DND-41 (cell line): Measurements from ENCODE around the gene MYH6.

Source experiments
- ATAC-seq: fragments of 200-7000 bp; cut with Tn5 transposase; 3 replicates; pipeline ENCODE4 v1.9.1; 2021; ENCODE audit warnings: low read depth; ENCODE audit not compliant: insufficient read depth
- DNase-seq: peaks from one replicate; pipeline ENCODE4 v3.0.0-alpha.2; 2020
- H2AFZ ChIP-seq: 2 replicates; pipeline ENCODE4 v1.6.0; 2012; ENCODE audit warnings: low read depth, low read length
- H3K27ac ChIP-seq: 2 replicates; pipeline ENCODE4 v1.5.1; 2012; ENCODE audit warnings: low read length, inconsistent platforms
- H3K27me3 ChIP-seq: fragments of 200-600 bp; sonication (generic); 2 replicates; pipeline ENCODE4 v1.6.0; 2012; ENCODE audit warnings: low read length, mild to moderate bottlenecking, inconsistent platforms; ENCODE audit not compliant: insufficient read depth, poor library complexity
- H3K36me3 ChIP-seq: 2 replicates; pipeline ENCODE4 v1.5.1; 2012; ENCODE audit warnings: low read length, inconsistent platforms; ENCODE audit not compliant: insufficient read depth
- H3K4me1 ChIP-seq: 2 replicates; pipeline ENCODE4 v1.5.1; 2012; ENCODE audit warnings: mild to moderate bottlenecking, low read length; ENCODE audit not compliant: insufficient read depth
- H3K4me2 ChIP-seq: 2 replicates; pipeline ENCODE4 v1.6.0; 2012; ENCODE audit warnings: mild to moderate bottlenecking, moderate library complexity, low read length, inconsistent platforms; ENCODE audit not compliant: insufficient read depth
- H3K4me3 ChIP-seq, 2 experiments: fragments of 200-600 bp in 1 of 2; shearing (Covaris generic) in 1 of 2; 2 replicates each; pipeline ENCODE4 v1.5.1; 2012 to 2016; ENCODE audit warnings: inconsistent platforms in 2 of 2, low read length in 2 of 2, mild to moderate bottlenecking in 2 of 2, low read depth in 1 of 2, moderate library complexity in 1 of 2
- H3K79me2 ChIP-seq: 2 replicates; pipeline ENCODE4 v1.6.0; 2012; ENCODE audit warnings: low read length, inconsistent platforms; ENCODE audit not compliant: insufficient read depth
- H3K9ac ChIP-seq: 2 replicates; pipeline ENCODE4 v1.6.0; 2012; ENCODE audit warnings: low read depth, mild to moderate bottlenecking, inconsistent platforms, low read length, moderate library complexity
- H3K9me3 ChIP-seq: 2 replicates; pipeline ENCODE4 v1.5.1; 2012; ENCODE audit warnings: low read length, moderate library complexity, mild to moderate bottlenecking, inconsistent platforms; ENCODE audit not compliant: insufficient read depth, severe bottlenecking
- H4K20me1 ChIP-seq: 2 replicates; pipeline ENCODE4 v1.6.0; 2012; ENCODE audit warnings: low read length; ENCODE audit not compliant: insufficient read depth
- EZH2 ChIP-seq: IDR thresholded peaks from 3 replicates; pipeline ENCODE4 v1.6.1; 2012; ENCODE audit warnings: borderline replicate concordance, low read depth, mild to moderate bottlenecking, moderate library complexity, low read length, inconsistent platforms; ENCODE audit not compliant: severe bottlenecking
- TF ChIP-seq, protein P1 (sequence below): IDR thresholded peaks from 2 replicates; pipeline ENCODE4 v1.5.1; 2012; ENCODE audit warnings: borderline replicate concordance, low read length, moderate library complexity, mild to moderate bottlenecking; ENCODE audit not compliant: poor library complexity, severe bottlenecking; ENCODE audit errors: extremely low read depth

The MYH6 gene

DNA sequence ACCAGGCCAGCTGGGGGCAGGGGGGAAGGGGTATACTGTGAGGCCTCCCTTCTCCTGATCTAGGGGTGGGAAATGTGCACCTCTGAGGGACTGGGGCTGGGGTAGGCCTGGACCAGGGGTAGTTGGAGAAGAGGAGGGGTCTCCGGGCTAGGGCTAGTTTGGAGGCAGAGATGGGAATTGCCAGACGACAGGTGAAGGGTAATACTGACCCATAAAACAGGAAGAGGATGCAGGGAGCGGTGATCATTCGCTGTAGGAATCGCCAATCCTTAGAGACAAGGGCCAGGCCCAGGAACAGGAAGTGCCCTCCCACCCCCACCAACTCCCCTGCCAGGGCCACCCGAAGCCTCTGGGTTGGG is 59.8 kb downstream of the MYH6 start:
- H3K27ac ChIP-seq = no peak overlapping the region
- H3K4me2 ChIP-seq = no peak overlapping the region
- peaks cover 25% of the 10 kb centered on the region for H3K27me3 ChIP-seq
- TF ChIP-seq EZH2 = no peak
- TF ChIP-seq, protein P1, sequence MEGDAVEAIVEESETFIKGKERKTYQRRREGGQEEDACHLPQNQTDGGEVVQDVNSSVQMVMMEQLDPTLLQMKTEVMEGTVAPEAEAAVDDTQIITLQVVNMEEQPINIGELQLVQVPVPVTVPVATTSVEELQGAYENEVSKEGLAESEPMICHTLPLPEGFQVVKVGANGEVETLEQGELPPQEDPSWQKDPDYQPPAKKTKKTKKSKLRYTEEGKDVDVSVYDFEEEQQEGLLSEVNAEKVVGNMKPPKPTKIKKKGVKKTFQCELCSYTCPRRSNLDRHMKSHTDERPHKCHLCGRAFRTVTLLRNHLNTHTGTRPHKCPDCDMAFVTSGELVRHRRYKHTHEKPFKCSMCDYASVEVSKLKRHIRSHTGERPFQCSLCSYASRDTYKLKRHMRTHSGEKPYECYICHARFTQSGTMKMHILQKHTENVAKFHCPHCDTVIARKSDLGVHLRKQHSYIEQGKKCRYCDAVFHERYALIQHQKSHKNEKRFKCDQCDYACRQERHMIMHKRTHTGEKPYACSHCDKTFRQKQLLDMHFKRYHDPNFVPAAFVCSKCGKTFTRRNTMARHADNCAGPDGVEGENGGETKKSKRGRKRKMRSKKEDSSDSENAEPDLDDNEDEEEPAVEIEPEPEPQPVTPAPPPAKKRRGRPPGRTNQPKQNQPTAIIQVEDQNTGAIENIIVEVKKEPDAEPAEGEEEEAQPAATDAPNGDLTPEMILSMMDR = no peak
- no peak overlapping the region for H2AFZ ChIP-seq
- H3K36me3 ChIP-seq = no peaks in the 10 kb centered on the region
- H3K9me3 ChIP-seq = no peaks in the 10 kb centered on the region
- H3K9ac ChIP-seq = no peak overlapping the region
- DNase-seq (no peak), ATAC-seq (no peak)
- H3K79me2 ChIP-seq = no peaks in the 10 kb centered on the region
- no peaks in the 10 kb centered on the region for H3K4me1 ChIP-seq
- no peak overlapping the region for H3K4me3 ChIP-seq
- no peaks in the 10 kb centered on the region for H4K20me1 ChIP-seq

DNA sequence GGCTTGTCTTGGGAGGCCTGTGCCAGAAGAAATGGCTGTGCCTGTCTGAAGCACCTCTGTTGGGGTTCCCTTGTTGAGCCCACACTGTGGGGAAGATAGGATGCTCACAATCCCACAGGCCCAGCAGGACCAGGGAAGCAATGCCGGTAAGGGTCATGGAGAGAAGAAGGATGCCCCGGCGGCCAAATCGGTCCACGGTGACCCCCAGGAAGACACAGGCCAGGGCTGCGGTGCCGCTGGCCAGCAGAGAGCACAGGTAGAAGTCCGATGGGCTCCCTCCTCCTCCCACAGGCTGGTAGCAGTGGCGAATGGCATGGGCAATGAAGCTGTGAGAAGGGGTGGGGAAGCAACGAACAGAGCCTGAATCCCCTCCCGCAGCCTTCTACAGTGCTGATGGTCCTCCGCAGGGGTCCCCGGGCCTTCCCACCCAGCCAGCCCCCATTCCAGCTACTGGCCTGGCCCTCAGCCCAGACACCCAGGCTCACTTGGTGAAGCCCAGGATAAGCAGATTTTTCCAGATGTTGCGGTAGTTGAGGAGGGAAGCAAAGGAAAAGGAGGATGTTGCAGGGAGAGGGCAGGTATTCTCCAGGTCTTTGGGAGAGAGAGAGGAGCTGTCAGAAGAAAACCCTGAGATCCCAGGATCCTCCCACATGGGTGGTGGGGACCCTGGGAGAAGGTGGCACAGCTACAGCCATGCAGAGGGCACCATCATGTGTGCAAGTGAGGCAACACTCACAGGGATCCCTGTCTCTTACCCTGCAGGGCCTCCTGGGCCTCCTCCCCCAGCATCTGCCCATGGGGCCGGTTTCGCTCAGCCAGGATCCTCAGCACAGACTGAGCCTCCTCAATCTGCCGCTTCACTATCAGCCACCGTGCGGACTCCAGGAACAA is 60.4 kb downstream of the MYH6 start:
- peaks cover 19% of the 10 kb centered on the region for H3K27me3 ChIP-seq
- no peak overlapping the region for H3K27ac ChIP-seq
- no peak overlapping the region for H3K9ac ChIP-seq
- no peak overlapping the region for H2AFZ ChIP-seq
- H3K4me1 ChIP-seq = no peaks in the 10 kb centered on the region
- H3K4me3 ChIP-seq = no peak overlapping the region
- DNase-seq (no peak), ATAC-seq (no peak)
- no peak for TF ChIP-seq EZH2
- TF ChIP-seq, protein P1 = no peak
- H3K4me2 ChIP-seq = no peak overlapping the region
- H4K20me1 ChIP-seq = no peaks in the 10 kb centered on the region
- no peaks in the 10 kb centered on the region for H3K36me3 ChIP-seq
- no peaks in the 10 kb centered on the region for H3K9me3 ChIP-seq
- H3K79me2 ChIP-seq = no peaks in the 10 kb centered on the region

DNA sequence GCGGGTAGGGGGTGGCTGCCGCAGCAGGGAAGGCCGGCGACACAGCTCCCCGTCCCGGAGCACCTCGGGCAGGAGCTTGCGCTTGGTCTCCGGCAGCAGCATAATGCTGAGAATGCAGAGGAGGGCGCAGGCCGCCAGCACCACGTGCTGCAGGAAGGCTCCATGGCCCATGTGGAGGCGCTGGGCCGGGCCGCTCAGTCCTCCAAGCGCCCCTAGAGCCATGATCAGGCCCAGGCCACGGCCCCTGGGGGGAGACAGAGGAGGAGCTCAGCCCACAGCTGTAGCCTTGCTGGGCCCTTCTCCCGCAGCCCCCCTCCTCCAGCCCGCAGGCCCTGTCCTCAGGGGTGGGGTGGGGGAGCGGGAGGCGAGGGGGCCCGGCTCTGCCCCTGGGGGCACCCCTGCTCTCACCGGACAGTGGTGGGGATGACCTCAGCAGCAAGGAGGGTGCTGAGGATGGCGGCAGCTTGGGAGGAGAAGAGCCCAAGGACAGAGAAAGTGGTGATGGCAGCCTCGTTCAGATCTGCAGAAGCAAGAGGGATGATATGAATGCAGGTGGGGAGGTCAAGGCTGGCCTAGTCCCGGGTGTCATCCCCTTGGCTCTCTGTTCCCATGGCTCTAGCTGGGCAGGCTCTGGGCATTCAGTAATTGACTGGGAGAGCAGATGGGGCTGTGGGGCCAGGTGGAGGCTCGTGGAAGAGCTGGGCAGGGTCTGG is 61.2 kb downstream of the MYH6 start:
- Histone ChIP-seq H3K9ac (no peak overlapping the region), H3K27ac (no peak overlapping the region), H3K4me3 (no peak overlapping the region), H3K27me3 (peaks cover 11% of the 10 kb centered on the region), H2AFZ (no peak overlapping the region), H3K9me3 (no peaks in the 10 kb centered on the region), H3K4me1 (no peaks in the 10 kb centered on the region), H4K20me1 (no peaks in the 10 kb centered on the region), H3K79me2 (no peaks in the 10 kb centered on the region), H3K4me2 (no peak overlapping the region), H3K36me3 (no peaks in the 10 kb centered on the region)
- DNase-seq (no peak), ATAC-seq (no peak)
- TF ChIP-seq EZH2 = no peak

DNA sequence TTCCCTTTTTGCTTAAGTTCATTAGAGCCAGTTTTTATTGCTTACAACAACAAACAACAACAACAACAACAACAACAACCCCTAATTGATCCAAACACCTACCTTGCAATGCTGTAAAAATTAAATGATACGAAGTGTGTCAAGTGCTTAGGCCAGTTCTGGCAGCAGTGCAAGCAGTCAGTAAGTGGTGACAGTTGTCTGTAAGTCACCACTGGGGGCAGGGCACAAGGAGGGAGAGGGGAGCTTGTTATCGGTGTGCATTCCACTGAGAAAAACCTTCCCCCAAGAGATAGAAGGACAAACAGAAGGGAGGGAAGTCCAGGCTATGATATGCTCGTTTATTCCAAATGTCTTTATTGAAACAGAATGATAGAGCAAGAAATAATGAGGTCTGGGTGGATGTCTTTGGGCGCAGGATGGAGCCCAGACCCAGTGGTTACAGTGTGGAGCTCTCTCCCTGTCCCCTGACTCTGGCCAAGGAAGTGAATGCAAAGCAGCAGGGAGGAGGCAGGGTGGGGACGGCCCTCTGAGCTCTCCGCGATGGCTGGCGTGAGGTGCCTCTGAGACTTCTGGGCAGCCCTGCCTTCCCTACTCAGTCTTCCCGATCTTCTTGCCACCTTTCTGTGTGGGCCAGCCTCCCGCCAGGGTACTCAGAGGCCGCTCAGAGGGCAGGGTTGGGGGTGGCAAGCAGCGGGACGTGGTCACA is 61.9 kb downstream of the MYH6 start:
- H3K27me3 ChIP-seq = peaks cover 9% of the 10 kb centered on the region
- TF ChIP-seq EZH2 = no peak
- TF ChIP-seq, protein P1 = no peak
- H3K27ac ChIP-seq = no peak overlapping the region
- H3K9ac ChIP-seq = no peak overlapping the region
- no peaks in the 10 kb centered on the region for H3K4me1 ChIP-seq
- no peak overlapping the region for H3K4me3 ChIP-seq
- DNase-seq = no peak
- no peak overlapping the region for H3K4me2 ChIP-seq
- H3K79me2 ChIP-seq = no peaks in the 10 kb centered on the region
- H2AFZ ChIP-seq = no peak overlapping the region
- no peak for ATAC-seq
- no peaks in the 10 kb centered on the region for H3K9me3 ChIP-seq
- no peaks in the 10 kb centered on the region for H4K20me1 ChIP-seq
- no peaks in the 10 kb centered on the region for H3K36me3 ChIP-seq
